SK-N-SH (cell line): Measurements from ENCODE around the gene PDIK1L. TPM values are rescaled to one million over a fixed set of nuclear protein-coding genes. Genes with fewer than 3 reads are reported as not detected.
A peak's percentile ranks its signal among the peaks of the same experiment; 100 is the strongest.

ENCODE experiments used
- CTCF ChIA-PET: fragments of 300-600, 350-600 bp; formaldehyde crosslinking; extraction: SDS; loops from one replicate; lab custom pipeline; 2021; lab: Yijun Ruan, JAX
- POLR2A ChIA-PET: fragments of 350-600 bp; sonication (Branson Sonifier 250); formaldehyde crosslinking; extraction: SDS; loops from one replicate; lab custom pipeline; 2020; ENCODE audit warnings: antibody characterized with exemption, inconsistent platforms; lab: Yijun Ruan, JAX
- DNase-seq: peaks from one replicate; pipeline ENCODE4 v3.0.0; 2012
- H2AFZ ChIP-seq: fragments of 200-600 bp; sonication (generic); 2 replicates; pipeline ENCODE4 v1.8.1; 2016; ENCODE audit warnings: antibody characterized with exemption, mild to moderate bottlenecking, low read depth
- H3F3A ChIP-seq: fragments of 200-600 bp; sonication (generic); replicated peaks from 2 replicates; pipeline ENCODE3; 2016; ENCODE audit warnings: antibody characterized with exemption, mild to moderate bottlenecking; ENCODE audit not compliant: insufficient read depth
- H3K27ac ChIP-seq, 2 experiments: fragments of 200-500 bp in 1 of 2; fragments of 200-600 bp in 1 of 2; sonication (Bioruptor generic) in 1 of 2; sonication (generic), shearing (Covaris generic) in 1 of 2; 2 replicates each; pipeline versions ENCODE4 v1.5.1 to v1.6.1; 2014 to 2016; ENCODE audit warnings: low read depth in 2 of 2, inconsistent platforms in 1 of 2, low read length in 1 of 2, mild to moderate bottlenecking in 1 of 2, mixed read lengths in 1 of 2
- H3K27me3 ChIP-seq: fragments of 200-600 bp; sonication (generic), shearing (Covaris generic); 2 replicates; pipeline ENCODE4 v1.6.1; 2016; ENCODE audit warnings: mixed run types; ENCODE audit not compliant: insufficient read depth
- H3K36me3 ChIP-seq, 2 experiments: fragments of 200-500 bp in 1 of 2; fragments of 200-600 bp in 1 of 2; sonication (Bioruptor generic) in 1 of 2; sonication (generic) in 1 of 2; replicated peaks in 1 of 2; 2 replicates each; pipeline versions ENCODE3 to v1.5.1; 2014 to 2016; ENCODE audit warnings: low read length in 1 of 2, mild to moderate bottlenecking in 1 of 2; ENCODE audit not compliant: insufficient read depth in 2 of 2, control insufficient read depth in 1 of 2
- H3K4me1 ChIP-seq, 2 experiments: fragments of 200-500 bp in 1 of 2; fragments of 200-600 bp in 1 of 2; sonication (Bioruptor generic) in 1 of 2; sonication (generic), shearing (Covaris generic) in 1 of 2; 2 replicates each; pipeline versions ENCODE4 v1.5.1 to v1.6.1; 2014 to 2016; ENCODE audit warnings: low read depth in 1 of 2, low read length in 1 of 2, mixed run types in 1 of 2; ENCODE audit not compliant: insufficient read depth in 2 of 2, control insufficient read depth in 1 of 2
- H3K4me2 ChIP-seq: fragments of 200-600 bp; sonication (generic), shearing (Covaris generic); 2 replicates; pipeline ENCODE4 v1.6.1; 2017; ENCODE audit warnings: mixed run types
- H3K4me3 ChIP-seq, 2 experiments: fragments of 200-500 bp in 1 of 2; fragments of 200-600 bp in 1 of 2; sonication (Bioruptor generic) in 1 of 2; sonication (generic), shearing (Covaris generic) in 1 of 2; 2 replicates each; pipeline versions ENCODE4 v1.5.1 to v1.8.1; 2014 to 2016; ENCODE audit warnings: low read depth in 2 of 2, inconsistent platforms in 1 of 2, low read length in 1 of 2, mild to moderate bottlenecking in 1 of 2, mixed read lengths in 1 of 2, moderate library complexity in 1 of 2
- H3K79me2 ChIP-seq: fragments of 200-600 bp; sonication (generic); 2 replicates; pipeline ENCODE4 v1.8.1; 2017; ENCODE audit warnings: mild to moderate bottlenecking; ENCODE audit not compliant: insufficient read depth
- H3K9ac ChIP-seq: fragments of 200-600 bp; sonication (generic); 2 replicates; pipeline ENCODE4 v1.6.1; 2017; ENCODE audit warnings: mixed run types
- H3K9me2 ChIP-seq: fragments of 200-600 bp; sonication (generic); 2 replicates; pipeline ENCODE4 v1.6.1; 2017; ENCODE audit warnings: mixed run types
- H3K9me3 ChIP-seq: fragments of 200-600 bp; sonication (generic); 2 replicates; pipeline ENCODE4 v1.6.1; 2017; ENCODE audit warnings: mixed run types, mild to moderate bottlenecking, moderate library complexity
- H4K20me1 ChIP-seq: fragments of 200-600 bp; sonication (generic); 2 replicates; pipeline ENCODE4 v1.6.1; 2017; ENCODE audit warnings: mild to moderate bottlenecking, mixed run types; ENCODE audit not compliant: insufficient read depth
- CHD2 ChIP-seq: fragments of 150-350 bp; IDR thresholded peaks from 2 replicates; pipeline ENCODE4 v1.6.1; 2018; ENCODE audit warnings: low read length; ENCODE audit not compliant: partially characterized antibody
- ELF1 ChIP-seq: IDR thresholded peaks from 2 replicates; pipeline ENCODE4 v1.4.0; 2012
- EP300 ChIP-seq, 2 experiments: IDR thresholded peaks; 2 replicates each; pipeline versions ENCODE4 v1.4.0 to v1.6.1; 2012; ENCODE audit warnings: borderline replicate concordance in 1 of 2, low read depth in 1 of 2, low read length in 1 of 2
- EZH2phosphoT487 ChIP-seq: fragments of 200-600 bp; sonication (generic); IDR thresholded peaks from 2 replicates; pipeline ENCODE4 v1.6.1; 2017; ENCODE audit warnings: low read depth, mixed run types, mild to moderate bottlenecking, antibody characterized with exemption, moderate library complexity, borderline replicate concordance
- FOXJ3 ChIP-seq: sonication (generic); formaldehyde crosslinking; IDR thresholded peaks from 2 replicates; pipeline ENCODE4 v1.5.1; 2020; ENCODE audit warnings: mild to moderate bottlenecking, missing genetic modification reagents
- FOXM1 ChIP-seq: IDR thresholded peaks from 2 replicates; pipeline ENCODE4 v1.4.0; 2012; ENCODE audit warnings: low read depth, mild to moderate bottlenecking
- GABPA ChIP-seq: IDR thresholded peaks from 2 replicates; pipeline ENCODE4 v1.4.0; 2012; ENCODE audit warnings: low read depth, mild to moderate bottlenecking
- IRF3 ChIP-seq: fragments of 150-350 bp; IDR thresholded peaks from 2 replicates; pipeline ENCODE4 v1.6.1; 2016; ENCODE audit warnings: mild to moderate bottlenecking, low read depth, low read length
- MAX ChIP-seq: IDR thresholded peaks from 2 replicates; pipeline ENCODE4 v1.4.0; 2012; ENCODE audit warnings: low read depth
- MEF2A ChIP-seq: IDR thresholded peaks from 2 replicates; pipeline ENCODE4 v1.4.0; 2012; ENCODE audit warnings: low read depth, borderline replicate concordance
- MXI1 ChIP-seq: IDR thresholded peaks from 2 replicates; pipeline ENCODE4 v1.6.1; 2012; ENCODE audit warnings: mild to moderate bottlenecking, low read depth, low read length, improper control_type of control experiment
- NRF1 ChIP-seq: IDR thresholded peaks from 2 replicates; pipeline ENCODE4 v1.6.1; 2012; ENCODE audit warnings: low read depth, mild to moderate bottlenecking, low read length
- PBX3 ChIP-seq: IDR thresholded peaks from 2 replicates; pipeline ENCODE4; 2012
- POLR2AphosphoS5 ChIP-seq: IDR thresholded peaks from 2 replicates; pipeline ENCODE4 v1.6.1; 2012; ENCODE audit warnings: low read depth, low read length
- REST ChIP-seq: IDR thresholded peaks from 2 replicates; pipeline ENCODE4 v1.6.1; 2012; ENCODE audit warnings: mild to moderate bottlenecking, low read depth, low read length, moderate library complexity
- RFX5 ChIP-seq: IDR thresholded peaks from 2 replicates; pipeline ENCODE4 v1.6.1; 2012; ENCODE audit warnings: mild to moderate bottlenecking, improper control_type of control experiment, low read length
- TAF1 ChIP-seq: IDR thresholded peaks from 2 replicates; pipeline ENCODE4 v1.6.1; 2012; ENCODE audit warnings: low read depth, mild to moderate bottlenecking, low read length, moderate library complexity, borderline replicate concordance
- TCF12 ChIP-seq: IDR thresholded peaks from 2 replicates; pipeline ENCODE4 v1.4.0; 2012
- ZBTB33 ChIP-seq: IDR thresholded peaks from 2 replicates; pipeline ENCODE4 v1.4.0; 2012; ENCODE audit warnings: low read depth, borderline replicate concordance
- WGBS: methylation state at CpG from one replicate; pipeline ENCODE4 v1.1.6; 2017; ENCODE audit warnings: low lambda C conversion rate; 5-methylcytosine and 5-hydroxymethylcytosine counted together
- polyA plus RNA-seq, 3 experiments: library from polyadenylated mRNA; depleted of rRNA; stranded (reverse); fragments of >200 nt; gene quantifications; 2 replicates each; pipeline ENCODE4 v1.2.3, GENCODE V29; 2012

Gene PDIK1L
- polyA plus RNA-seq, 1 of the 3 experiments (the other 2 are of a cell fraction), result 1.2 TPM

GRCh38 chr1:26110731-26111529 is 694 bp upstream of the PDIK1L start:
- Histone ChIP-seq H4K20me1 (no peaks in the 10 kb centered on the region), H3K9ac (peak overlapping the region; percentile 85), H3K4me3 (peak overlapping the region; percentile 94 to 99), H3F3A (no peaks in the 10 kb centered on the region), H3K4me1 (peaks cover 5 to 13% of the 10 kb centered on the region in 2 experiments), H3K4me2 (peak overlapping the region; percentile 89), H3K36me3 (peaks cover 13 to 15% of the 10 kb centered on the region in 2 experiments), H3K79me2 (peaks cover 19% of the 10 kb centered on the region), H2AFZ (peak overlapping the region; percentile 94), H3K9me3 (no peaks in the 10 kb centered on the region), H3K27me3 (no peaks in the 10 kb centered on the region), H3K27ac (peak overlapping the region; percentile 72 to 94), H3K9me2 (no peaks in the 10 kb centered on the region)
- DNase-seq, result peak; percentile 93
- 0% methylated on average over 1 of the region's 85 CpGs for WGBS
- POLR2A ChIA-PET, result interaction anchor here (1.0 to 1.7 kb wide), 3 partner anchors 34 to 59 kb away, joined by 3 to 4 read pairs (median 3); partner anchors contain the start of gene ZNF593
- TF ChIP-seq FOXM1 (no peak), NRF1 (no peak), TCF12 (no peak), RFX5 (no peak), PBX3 (no peak), MXI1 (peak; percentile 58), MAX (peak; percentile 71; the same call in 1 of the 2 replicates), POLR2AphosphoS5 (no peak), IRF3 (no peak), EZH2phosphoT487 (no peak), EP300 (IDR thresholded peaks at IDR 0.05; ENCODE audit: borderline replicate concordance in 1 of 2, low read depth in 1 of 2, low read length in 1 of 2) (peak in 1 of 2 experiments; percentile 49; a peak in 1 of 4 replicates), CHD2 (no peak), TAF1 (peak; percentile 72), MEF2A (no peak), FOXJ3 (CRISPR knock-in tag) (no peak), ZBTB33 (no peak), REST (no peak), ELF1 (no peak), GABPA (no peak)
- CTCF ChIA-PET, result interaction anchor here (0.6 to 15.7 kb wide), 5 partner anchors 11 to 211 kb away, joined by 3 to 235 read pairs (median 4); no protein-coding TSS in a partner anchor
